ENCODE results near the gene CDC14A. TPM values are rescaled to one million over a fixed set of nuclear protein-coding genes. Genes with fewer than 3 reads are reported as not detected.

CDC14A gene
- total and polyA plus RNA-seq, 11 donors = 1.7 to 8.8 (median 3.5) TPM

- no peaks in the 10 kb centered on the region for H3K27me3 ChIP-seq
Observed at GRCh38 chr1:100377590-100378361, 25.5 kb downstream of the CDC14A start.

GRCh38 chr1:100378956-100379355, 26.6 kb downstream of the CDC14A start:
- no peak for ATAC-seq
- peaks cover 0 to 10% (median 0%) of the 10 kb centered on the region in 9 donors for H3K36me3 ChIP-seq
- no peak for TF ChIP-seq POLR2A (IDR thresholded peaks at IDR 0.05)
- no peak for TF ChIP-seq CTCF (IDR thresholded peaks at IDR 0.05)
- H3K4me3 ChIP-seq = no peak overlapping the region
- no peak overlapping the region for H3K27ac ChIP-seq
- DNase-seq = no peak
- H3K4me1 ChIP-seq = peaks cover 0 to 26% (median 0%) of the 10 kb centered on the region in 12 donors
- intact Hi-C loops (cut with DNase I) = no loop called here
- 70 to 77% (median 74%) methylated on average over 2 of the region's 2 CpGs for WGBS, 4 donors
- no peaks in the 10 kb centered on the region for H3K9me3 ChIP-seq
- H3K27me3 ChIP-seq = no peaks in the 10 kb centered on the region

More at GRCh38 chr1:100377590-100378361, 25.5 kb downstream of the CDC14A start:
- no peak for TF ChIP-seq POLR2A (IDR thresholded peaks at IDR 0.05)
- no peak for TF ChIP-seq CTCF (IDR thresholded peaks at IDR 0.05)
- intact Hi-C loops (cut with DNase I) = no loop called here
- no peak for ATAC-seq
- no peaks in the 10 kb centered on the region for H3K9me3 ChIP-seq
- no peak for DNase-seq
- no peak overlapping the region for H3K27ac ChIP-seq
- H3K36me3 ChIP-seq = peaks cover 0 to 10% (median 0%) of the 10 kb centered on the region in 9 donors
- no peak overlapping the region for H3K4me3 ChIP-seq
- peaks cover 0 to 26% (median 0%) of the 10 kb centered on the region in 12 donors for H3K4me1 ChIP-seq

DNA sequence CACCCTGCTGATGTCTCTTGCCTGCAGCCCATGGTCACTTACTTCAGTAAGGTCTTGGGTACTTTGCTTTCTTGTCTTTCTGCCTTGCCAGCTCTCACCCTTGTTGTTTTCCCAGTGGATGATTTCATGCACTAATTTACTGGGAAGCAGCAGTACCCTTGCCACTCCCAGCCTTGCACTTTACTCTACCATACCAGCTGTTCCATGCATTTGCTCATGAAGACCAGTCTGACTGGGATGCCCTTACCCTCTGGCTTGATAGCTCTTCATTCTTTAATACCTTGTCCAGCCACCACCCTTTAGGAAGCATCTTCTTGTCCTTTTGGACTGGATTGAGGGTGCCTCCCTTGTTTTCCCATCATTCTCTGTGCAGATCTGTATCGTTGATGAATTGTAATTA, 28.3 kb downstream of the CDC14A start:
- H3K9me3 ChIP-seq = no peaks in the 10 kb centered on the region
- no peak for DNase-seq
- H3K4me1 ChIP-seq = peaks cover 0 to 18% (median 0%) of the 10 kb centered on the region in 12 donors
- no peak overlapping the region for H3K27ac ChIP-seq
- TF ChIP-seq CTCF (IDR thresholded peaks at IDR 0.05) (no peak), POLR2A (IDR thresholded peaks at IDR 0.05) (no peak)
- H3K4me3 ChIP-seq = no peak overlapping the region
- ATAC-seq = no peak
- WGBS, 4 donors = 76 to 90% (median 85%) methylated on average over 1 of the region's 1 CpG
- peaks cover 0 to 10% (median 0%) of the 10 kb centered on the region in 9 donors for H3K36me3 ChIP-seq
- intact Hi-C loops (cut with DNase I) = no loop called here
- no peaks in the 10 kb centered on the region for H3K27me3 ChIP-seq

- DNase-seq (no peak), ATAC-seq (no peak)
- intact Hi-C loops (cut with DNase I) = no loop called here
- no peak for TF ChIP-seq POLR2A (IDR thresholded peaks at IDR 0.05)
- TF ChIP-seq CTCF (IDR thresholded peaks at IDR 0.05) = no peak
- Histone ChIP-seq H3K36me3 (peaks cover 0 to 8% (median 0%) of the 10 kb centered on the region in 9 donors), H3K4me1 (peaks cover 0 to 29% (median 0%) of the 10 kb centered on the region in 12 donors), H3K4me3 (no peak overlapping the region), H3K27me3 (no peaks in the 10 kb centered on the region), H3K9me3 (no peaks in the 10 kb centered on the region), H3K27ac (no peak overlapping the region)
- WGBS, 4 donors = 44 to 100% (median 99%) methylated on average over 1 of the region's 1 CpG
Observed at GRCh38 chr1:100382657-100383056, 30.4 kb downstream of the CDC14A start.

All from heart left ventricle (tissue), 16 donors.